Stomach (tissue), 4 donors: Measurements from ENCODE around the gene CYTIP.

Source experiments
- CTCF ChIP-seq, 7 experiments: fragments of 450-650 bp in 4 of 7; fragments of 200-600 bp in 3 of 7; sonication (generic) in 3 of 7; IDR thresholded peaks; one replicate each; pipeline ENCODE4 v1.5.1; 2016 to 2019; ENCODE audit warnings: antibody characterized with exemption in 7 of 7, control low read depth in 2 of 7, mild to moderate bottlenecking in 1 of 7
- POLR2A ChIP-seq, 4 donors: fragments of 450-650 bp; IDR thresholded peaks; one replicate each; pipeline ENCODE4 v1.6.1; 2016; ENCODE audit warnings: antibody characterized with exemption in 4 of 4, control low read depth in 2 of 4, mild to moderate bottlenecking in 1 of 4, moderate library complexity in 1 of 4
- POLR2AphosphoS5 ChIP-seq, 3 donors: sonication (generic); formaldehyde crosslinking; IDR thresholded peaks; one replicate each; pipeline ENCODE4 v1.6.1; 2016; ENCODE audit warnings: antibody characterized with exemption in 3 of 3

GRCh38 chr2:157487747-157488146 is 43.9 kb upstream of the CYTIP start:
- TF ChIP-seq CTCF (IDR thresholded peaks at IDR 0.05) (no peak), POLR2A (IDR thresholded peaks at IDR 0.05) (no peak), POLR2AphosphoS5 (IDR thresholded peaks at IDR 0.05) (no peak)
